ENCODE results near the gene ASMT.
"Not testable (repeated sequence)": the region's sequence is repeated elsewhere in the genome, so short reads cannot be mapped to it uniquely, and the experiment has no call there.

- not testable (repeated sequence) for TF ChIP-seq CTCF, POLR2A (IDR thresholded peaks at IDR 0.05)
These were observed 70.6 kb downstream of the ASMT start for GRCh38 chrX:1685444-1685880.

Data from thyroid gland (tissue), 4 donors.